ENCODE results near the gene RCHY1. TPM values are rescaled to one million over a fixed set of nuclear protein-coding genes. Genes with fewer than 3 reads are reported as not detected.
A peak's percentile ranks its signal among the peaks of the same experiment; 100 is the strongest.
"Not testable (repeated sequence)": the region's sequence is repeated elsewhere in the genome, so short reads cannot be mapped to it uniquely, and the experiment has no call there.

The RCHY1 gene
- total RNA-seq, 1 donor from 2014 or later, result 20.3 TPM

GRCh38 chr4:75549019-75549418 is 34.8 kb upstream of the RCHY1 start:
- no peaks in the 10 kb centered on the region for H3K36me3 ChIP-seq (ENCODE audit: control insufficient read depth, insufficient read depth, low read length)
- no peak overlapping the region for H3K4me3 ChIP-seq (ENCODE audit: low read depth, low read length)
- no peak for DNase-seq (ENCODE audit: low read depth)
- TF ChIP-seq CTCF (IDR thresholded peaks at IDR 0.05; ENCODE audit: insufficient read depth, low read length, poor library complexity, severe bottlenecking), result no peak
- H3K27me3 ChIP-seq (ENCODE audit: control insufficient read depth, insufficient read depth, low read length), result no peaks in the 10 kb centered on the region

GRCh38 chr4:75547647-75548387 is 33.6 kb upstream of the RCHY1 start:
- Histone ChIP-seq H3K36me3 (ENCODE audit: control insufficient read depth, insufficient read depth, low read length) (no peaks in the 10 kb centered on the region), H3K4me3 (ENCODE audit: low read depth, low read length) (no peak overlapping the region), H3K27me3 (ENCODE audit: control insufficient read depth, insufficient read depth, low read length) (no peaks in the 10 kb centered on the region)
- no peak for DNase-seq (ENCODE audit: low read depth)
- TF ChIP-seq CTCF (IDR thresholded peaks at IDR 0.05; ENCODE audit: insufficient read depth, low read length, poor library complexity, severe bottlenecking), result no peak

- no peak for TF ChIP-seq CTCF (IDR thresholded peaks at IDR 0.05; ENCODE audit: insufficient read depth, low read length, poor library complexity, severe bottlenecking)
- no peaks in the 10 kb centered on the region for H3K36me3 ChIP-seq (ENCODE audit: control insufficient read depth, insufficient read depth, low read length)
Observed at GRCh38 chr4:75545526-75545925, 31.3 kb upstream of the RCHY1 start.

GRCh38 chr4:75544870-75545269 is 30.7 kb upstream of the RCHY1 start:
- no peak for TF ChIP-seq CTCF (IDR thresholded peaks at IDR 0.05; ENCODE audit: insufficient read depth, low read length, poor library complexity, severe bottlenecking)
- DNase-seq (ENCODE audit: low read depth), result no peak
- Histone ChIP-seq H3K36me3 (ENCODE audit: control insufficient read depth, insufficient read depth, low read length) (no peaks in the 10 kb centered on the region), H3K27me3 (ENCODE audit: control insufficient read depth, insufficient read depth, low read length) (no peaks in the 10 kb centered on the region), H3K4me3 (ENCODE audit: low read depth, low read length) (no peak overlapping the region)

More at GRCh38 chr4:75545526-75545925, 31.3 kb upstream of the RCHY1 start:
- no peak for DNase-seq (ENCODE audit: low read depth)
- Histone ChIP-seq H3K27me3 (ENCODE audit: control insufficient read depth, insufficient read depth, low read length) (no peaks in the 10 kb centered on the region), H3K4me3 (ENCODE audit: low read depth, low read length) (no peak overlapping the region)

- H3K4me3 ChIP-seq (ENCODE audit: low read depth, low read length); H3K27me3 ChIP-seq (ENCODE audit: control insufficient read depth, insufficient read depth, low read length); H3K36me3 ChIP-seq (ENCODE audit: control insufficient read depth, insufficient read depth, low read length); DNase-seq (ENCODE audit: low read depth): not testable (repeated sequence)
Observed at GRCh38 chr4:75544220-75544619, 30.0 kb upstream of the RCHY1 start.

GRCh38 chr4:75542824-75543223 is 28.6 kb upstream of the RCHY1 start:
- no peak for TF ChIP-seq CTCF (IDR thresholded peaks at IDR 0.05; ENCODE audit: insufficient read depth, low read length, poor library complexity, severe bottlenecking)
- Histone ChIP-seq H3K36me3 (ENCODE audit: control insufficient read depth, insufficient read depth, low read length) (no peaks in the 10 kb centered on the region), H3K27me3 (ENCODE audit: control insufficient read depth, insufficient read depth, low read length) (no peaks in the 10 kb centered on the region), H3K4me3 (ENCODE audit: low read depth, low read length) (no peak overlapping the region)
- DNase-seq (ENCODE audit: low read depth), result peak; percentile 97

GRCh38 chr4:75537308-75537707 is 23.1 kb upstream of the RCHY1 start:
- H3K36me3 ChIP-seq (ENCODE audit: control insufficient read depth, insufficient read depth, low read length); H3K4me3 ChIP-seq (ENCODE audit: low read depth, low read length); H3K27me3 ChIP-seq (ENCODE audit: control insufficient read depth, insufficient read depth, low read length); DNase-seq (ENCODE audit: low read depth): not testable (repeated sequence)

GRCh38 chr4:75533926-75534325 is 19.7 kb upstream of the RCHY1 start:
- not testable (repeated sequence) for H3K27me3 ChIP-seq (ENCODE audit: control insufficient read depth, insufficient read depth, low read length); H3K36me3 ChIP-seq (ENCODE audit: control insufficient read depth, insufficient read depth, low read length); DNase-seq (ENCODE audit: low read depth); H3K4me3 ChIP-seq (ENCODE audit: low read depth, low read length)

GRCh38 chr4:75533339-75533887 is 19.2 kb upstream of the RCHY1 start:
- not testable (repeated sequence) for H3K4me3 ChIP-seq (ENCODE audit: low read depth, low read length); H3K36me3 ChIP-seq (ENCODE audit: control insufficient read depth, insufficient read depth, low read length); H3K27me3 ChIP-seq (ENCODE audit: control insufficient read depth, insufficient read depth, low read length); DNase-seq (ENCODE audit: low read depth)

Data from kidney epithelial cell (primary cell).